ENCODE results near the gene NSL1. TPM values are rescaled to one million over a fixed set of nuclear protein-coding genes. Genes with fewer than 3 reads are reported as not detected.

The NSL1 gene
- total and polyA plus RNA-seq, 9 of the 15 experiments (the other 6 are each of a cell fraction or from before 2014, with no cell fraction given): 53.5 to 108 (median 59.1) TPM

- TF ChIP-seq ZFP91 (CRISPR knock-in tag; IDR thresholded peaks at IDR 0.05) (no peak), MED1 (CRISPR knock-in tag; IDR thresholded peaks at IDR 0.05; ENCODE audit: borderline replicate concordance) (no peak), USF1 (CRISPR knock-in tag; IDR thresholded peaks at IDR 0.05) (no peak), TRIM24 (IDR thresholded peaks at IDR 0.05) (peak in 1 of 2 experiments; percentile 66; a peak in 2 of 4 replicates), RFX5 (IDR thresholded peaks at IDR 0.05; ENCODE audit: low read depth, low read length) (no peak), SETDB1 (IDR thresholded peaks at IDR 0.05; ENCODE audit: low read length) (no peak), CHD4 (IDR thresholded peaks at IDR 0.05; ENCODE audit: insufficient read depth, insufficient replicate concordance, low read depth, low read length, poor library complexity, severe bottlenecking) (no peak), SNRNP70 (optimal IDR thresholded peaks at IDR 0.05; ENCODE audit: low read depth, low read length) (no peak), HLTF (IDR thresholded peaks at IDR 0.05) (peak; percentile 42; the same call in 1 of the 2 replicates), EWSR1 (IDR thresholded peaks at IDR 0.05; ENCODE audit: borderline replicate concordance, low read depth, partially characterized antibody) (no peak), POLR3G (IDR thresholded peaks at IDR 0.05; ENCODE audit: extremely low read depth, insufficient read length, insufficient replicate concordance) (no peak), MAX (CRISPR knock-in tag; IDR thresholded peaks at IDR 0.05) (0 out of 2 replicates have a peak, but pooled peaks have one; percentile 19), ZNF175 (CRISPR knock-in tag; IDR thresholded peaks at IDR 0.05; ENCODE audit: low read depth) (no peak), TAF15 (IDR thresholded peaks at IDR 0.05; ENCODE audit: low read depth, low read length) (no peak), FOXK1 (CRISPR knock-in tag; IDR thresholded peaks at IDR 0.05; ENCODE audit: borderline replicate concordance) (no peak), HBP1 (CRISPR knock-in tag; IDR thresholded peaks at IDR 0.05) (0 out of 2 replicates have a peak, but pooled peaks have one; percentile 53), SRSF7 (optimal IDR thresholded peaks at IDR 0.05; ENCODE audit: low read depth, low read length) (no peak), TCFL5 (CRISPR knock-in tag; conservative IDR thresholded peaks at IDR 0.05) (no peak), THRB (CRISPR knock-in tag; conservative IDR thresholded peaks at IDR 0.05) (0 out of 2 replicates have a peak, but pooled peaks have one; percentile 63), MIER1 (IDR thresholded peaks at IDR 0.05; ENCODE audit: low read depth) (no peak), NFE2L1 (tag; IDR thresholded peaks at IDR 0.05; ENCODE audit: borderline replicate concordance, low read depth) (no peak)
These were observed 101.6 kb downstream of the NSL1 start (continued) for GRCh38 chr1:212689758-212690529.

Measured in K562 (cell line).